Immature natural killer cell (primary cell): ENCODE data around the gene CD300LB. TPM values are rescaled to one million over a fixed set of nuclear protein-coding genes. Genes with fewer than 3 reads are reported as not detected.
A peak's percentile ranks its signal among the peaks of the same experiment; 100 is the strongest.
"Not testable (repeated sequence)": the region's sequence is repeated elsewhere in the genome, so short reads cannot be mapped to it uniquely, and the experiment has no call there.

Source experiments
- DNase-seq, 3 donors: peaks; one replicate each; pipeline ENCODE4 v3.0.0; 2022; ENCODE audit warnings: mixed read lengths in 1 of 3
- H3K27ac Mint-ChIP-seq, 6 donors: one replicate each; pipeline ENCODE4 v1.8.0; 2020; ENCODE audit warnings: mixed read lengths in 6 of 6, mild to moderate bottlenecking in 5 of 6, inconsistent platforms in 4 of 6, moderate library complexity in 3 of 6
- H3K27me3 Mint-ChIP-seq, 3 donors: one replicate each; pipeline ENCODE4 v1.8.0; 2020 to 2021; ENCODE audit warnings: low read depth in 3 of 3, mild to moderate bottlenecking in 3 of 3, mixed read lengths in 3 of 3, moderate library complexity in 3 of 3, inconsistent platforms in 1 of 3
- H3K36me3 Mint-ChIP-seq, 3 donors: one replicate each; pipeline ENCODE4 v1.8.0; 2020; ENCODE audit warnings: mixed read lengths in 3 of 3, inconsistent platforms in 2 of 3, mild to moderate bottlenecking in 2 of 3
- H3K4me1 Mint-ChIP-seq, 2 donors: one replicate each; pipeline ENCODE4 v1.8.0; 2020; ENCODE audit warnings: inconsistent platforms in 2 of 2, mild to moderate bottlenecking in 2 of 2, mixed read lengths in 2 of 2, moderate library complexity in 1 of 2
- H3K4me3 Mint-ChIP-seq, 5 donors: one replicate each; pipeline ENCODE4 v1.8.0; 2020; ENCODE audit warnings: mild to moderate bottlenecking in 5 of 5, mixed read lengths in 5 of 5, inconsistent platforms in 3 of 5, moderate library complexity in 3 of 5
- H3K9me3 Mint-ChIP-seq, 6 donors: one replicate each; pipeline ENCODE4 v1.8.0; 2020; ENCODE audit warnings: mild to moderate bottlenecking in 6 of 6, mixed read lengths in 6 of 6, inconsistent platforms in 4 of 6, moderate library complexity in 3 of 6
- polyA plus RNA-seq, 3 donors: library from polyadenylated mRNA; unstranded; fragments of 300-500 nt; fragmentation: Illumina TruSeq; gene quantifications; one replicate each; pipeline ENCODE4 v1.2.3, GENCODE V29; 2021

CD300LB gene
- polyA plus RNA-seq, 3 donors from 2014 or later: 4.2 to 6.3 (median 5.5) TPM

GRCh38 chr17:74563358-74563757 lies 32.1 kb upstream of the CD300LB start:
- Mint-ChIP-seq H3K9me3 (peaks cover 0 to 2% (median 0%) of the 10 kb centered on the region in 6 donors), H3K27me3 (peaks cover 0 to 18% (median 1%) of the 10 kb centered on the region in 3 donors), H3K4me1 (no peaks in the 10 kb centered on the region), H3K27ac (peak overlapping the region in 1 of 6 donors; percentile 81), H3K4me3 (no peak overlapping the region), H3K36me3 (no peaks in the 10 kb centered on the region)
- DNase-seq: no peak

GRCh38 chr17:74561586-74561985 lies 30.3 kb upstream of the CD300LB start:
- peaks cover 0 to 15% (median 1%) of the 10 kb centered on the region in 3 donors for H3K27me3 Mint-ChIP-seq
- H3K36me3 Mint-ChIP-seq: no peaks in the 10 kb centered on the region
- H3K9me3 Mint-ChIP-seq: no peaks in the 10 kb centered on the region
- no peak overlapping the region for H3K4me3 Mint-ChIP-seq
- H3K4me1 Mint-ChIP-seq: no peaks in the 10 kb centered on the region
- DNase-seq: no peak
- no peak overlapping the region for H3K27ac Mint-ChIP-seq

DNA sequence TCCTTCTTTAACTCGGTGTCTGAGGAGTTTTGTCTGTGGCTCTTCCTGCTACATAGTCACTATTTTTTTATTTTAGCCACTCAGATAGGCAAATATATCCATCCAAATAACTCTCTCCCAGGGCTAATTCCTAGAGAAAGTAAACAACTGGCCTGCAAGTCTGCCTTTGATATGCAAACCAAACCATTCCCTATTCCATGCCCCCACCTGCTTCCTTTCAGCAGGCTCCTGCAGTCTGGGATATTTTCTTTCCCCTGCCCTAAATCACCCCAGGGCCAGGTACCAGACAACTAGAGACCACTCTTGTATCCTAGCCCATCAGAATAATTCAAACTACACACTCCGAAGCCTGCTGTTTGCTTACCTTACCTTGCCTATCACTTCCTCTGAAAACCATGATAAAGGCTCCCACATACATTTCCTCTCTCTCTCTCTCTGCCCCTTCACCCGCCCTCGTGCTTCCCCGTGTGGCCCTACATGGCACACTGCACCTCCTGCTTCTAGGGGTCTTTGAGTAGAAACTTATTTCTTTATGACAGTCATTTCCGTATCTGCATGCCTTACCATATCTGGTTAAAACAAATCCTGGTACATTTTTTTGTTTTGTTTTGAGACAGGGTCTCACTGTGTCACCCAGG lies 27.7 kb upstream of the CD300LB start:
- H3K4me1 Mint-ChIP-seq: no peaks in the 10 kb centered on the region
- H3K27me3 Mint-ChIP-seq: peaks cover 0 to 14% (median 1%) of the 10 kb centered on the region in 3 donors
- H3K4me3 Mint-ChIP-seq: no peak overlapping the region
- no peak for DNase-seq
- H3K27ac Mint-ChIP-seq: no peak overlapping the region
- no peaks in the 10 kb centered on the region for H3K9me3 Mint-ChIP-seq
- H3K36me3 Mint-ChIP-seq: no peaks in the 10 kb centered on the region

GRCh38 chr17:74558402-74558801 lies 27.1 kb upstream of the CD300LB start:
- H3K27me3 Mint-ChIP-seq: peaks cover 0 to 14% (median 2%) of the 10 kb centered on the region in 3 donors
- H3K36me3 Mint-ChIP-seq, H3K9me3 Mint-ChIP-seq, H3K4me3 Mint-ChIP-seq, H3K4me1 Mint-ChIP-seq, DNase-seq, H3K27ac Mint-ChIP-seq: not testable (repeated sequence)

- no peaks in the 10 kb centered on the region for H3K9me3 Mint-ChIP-seq
- no peak overlapping the region for H3K27ac Mint-ChIP-seq
- H3K36me3 Mint-ChIP-seq: no peaks in the 10 kb centered on the region
- H3K4me1 Mint-ChIP-seq: no peaks in the 10 kb centered on the region
- H3K27me3 Mint-ChIP-seq: peaks cover 0 to 5% (median 4%) of the 10 kb centered on the region in 3 donors
- H3K4me3 Mint-ChIP-seq: no peak overlapping the region
- DNase-seq: no peak
Measured at GRCh38 chr17:74555427-74555940, 24.2 kb upstream of the CD300LB start.

DNA sequence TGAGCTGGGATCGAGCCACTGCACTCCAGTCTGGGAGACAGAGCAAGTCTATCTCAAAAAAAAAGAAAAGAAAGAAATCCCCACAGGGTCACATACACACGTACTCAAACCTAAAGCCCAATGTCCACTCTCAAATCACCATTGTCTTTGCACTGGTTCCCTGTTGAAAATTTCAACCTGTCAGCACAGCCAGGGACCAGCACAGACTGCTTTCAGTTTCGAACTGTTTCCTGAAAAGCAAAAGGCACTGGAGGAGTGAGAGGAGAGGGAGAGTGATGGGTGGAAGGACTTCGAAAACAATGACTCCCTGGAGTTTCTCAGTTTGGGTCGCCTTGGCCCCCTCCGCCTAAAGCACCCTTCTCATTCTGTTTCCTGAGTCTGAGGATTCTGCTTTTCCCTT lies 23.6 kb upstream of the CD300LB start:
- no peaks in the 10 kb centered on the region for H3K9me3 Mint-ChIP-seq
- H3K27ac Mint-ChIP-seq: no peak overlapping the region
- H3K4me1 Mint-ChIP-seq: no peaks in the 10 kb centered on the region
- peaks cover 0 to 5% (median 4%) of the 10 kb centered on the region in 3 donors for H3K27me3 Mint-ChIP-seq
- H3K4me3 Mint-ChIP-seq: no peak overlapping the region
- H3K36me3 Mint-ChIP-seq: no peaks in the 10 kb centered on the region
- no peak for DNase-seq

- no peak for DNase-seq
- peaks cover 0 to 5% (median 0%) of the 10 kb centered on the region in 3 donors for H3K27me3 Mint-ChIP-seq
- no peaks in the 10 kb centered on the region for H3K36me3 Mint-ChIP-seq
- no peak overlapping the region for H3K27ac Mint-ChIP-seq
- no peak overlapping the region for H3K4me3 Mint-ChIP-seq
- H3K4me1 Mint-ChIP-seq: peaks cover 5 to 13% of the 10 kb centered on the region in 2 donors
- no peaks in the 10 kb centered on the region for H3K9me3 Mint-ChIP-seq
Measured at GRCh38 chr17:74552037-74552436, 20.8 kb upstream of the CD300LB start.

- no peaks in the 10 kb centered on the region for H3K36me3 Mint-ChIP-seq
- H3K9me3 Mint-ChIP-seq: no peaks in the 10 kb centered on the region
- H3K27me3 Mint-ChIP-seq: peaks cover 0 to 7% (median 0%) of the 10 kb centered on the region in 3 donors
Measured at GRCh38 chr17:74550602-74551001, 19.3 kb upstream of the CD300LB start.

DNA sequence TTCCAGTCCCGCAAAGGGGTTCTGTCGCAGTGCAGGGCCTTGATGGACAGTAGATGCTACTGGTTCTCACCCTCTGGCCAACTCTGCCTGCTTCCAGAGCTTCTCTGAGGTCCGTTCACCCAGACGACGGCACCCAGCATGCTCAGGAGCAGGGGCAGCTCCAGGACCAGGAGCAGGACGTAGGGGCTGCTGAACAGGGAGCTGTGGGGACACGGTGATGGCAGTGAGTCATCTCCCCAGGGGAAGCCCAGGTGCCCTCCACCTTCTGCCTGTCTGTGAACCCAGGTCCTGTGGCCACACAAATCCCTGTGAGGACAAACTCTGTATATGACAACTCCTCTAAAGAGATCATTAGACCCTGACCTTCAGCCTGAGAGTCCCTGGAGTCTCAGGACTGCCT lies 18.1 kb upstream of the CD300LB start:
- no peak for DNase-seq
- Mint-ChIP-seq H3K27me3 (peaks cover 0 to 7% (median 0%) of the 10 kb centered on the region in 3 donors), H3K9me3 (no peaks in the 10 kb centered on the region), H3K27ac (no peak overlapping the region), H3K4me1 (peaks cover 28 to 40% of the 10 kb centered on the region in 2 donors), H3K4me3 (no peak overlapping the region), H3K36me3 (no peaks in the 10 kb centered on the region)

More at GRCh38 chr17:74550602-74551001, 19.3 kb upstream of the CD300LB start:
- no peak for DNase-seq
- Mint-ChIP-seq H3K4me3 (no peak overlapping the region), H3K4me1 (peaks cover 17 to 27% of the 10 kb centered on the region in 2 donors), H3K27ac (peak overlapping the region in 1 of 6 donors; percentile 50)

GRCh38 chr17:74547736-74548135 lies 16.5 kb upstream of the CD300LB start:
- no peaks in the 10 kb centered on the region for H3K36me3 Mint-ChIP-seq
- H3K9me3 Mint-ChIP-seq: no peaks in the 10 kb centered on the region
- peak overlapping the region in 4 of 6 donors; percentile 44 to 76 (median 73) for H3K27ac Mint-ChIP-seq
- peaks cover 0 to 4% (median 0%) of the 10 kb centered on the region in 3 donors for H3K27me3 Mint-ChIP-seq
- no peak overlapping the region for H3K4me3 Mint-ChIP-seq
- no peak for DNase-seq
- peaks cover 32 to 44% of the 10 kb centered on the region in 2 donors for H3K4me1 Mint-ChIP-seq

DNA sequence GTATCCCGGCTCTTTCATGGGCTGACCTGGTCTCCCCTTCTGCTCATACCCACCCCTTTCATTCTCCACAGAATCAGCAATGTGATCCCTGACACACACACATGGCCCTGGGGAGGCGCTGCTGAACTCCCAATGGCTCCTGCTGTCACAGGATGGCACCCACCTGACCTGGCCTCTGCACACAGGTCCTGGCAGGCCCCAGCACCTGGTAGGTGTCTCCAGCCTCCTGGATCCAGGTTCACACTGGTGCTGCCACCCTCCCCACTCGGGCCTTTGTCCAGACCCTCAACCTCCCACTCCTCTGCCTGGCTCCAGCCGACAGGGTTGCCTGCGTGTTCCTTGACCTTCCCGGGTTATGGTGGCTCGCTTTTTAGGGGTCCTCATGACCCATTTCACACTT lies 16.0 kb upstream of the CD300LB start:
- peaks cover 0 to 3% (median 0%) of the 10 kb centered on the region in 3 donors for H3K27me3 Mint-ChIP-seq
- peak overlapping the region in 5 of 6 donors; percentile 44 to 76 (median 71) for H3K27ac Mint-ChIP-seq
- H3K4me1 Mint-ChIP-seq: peaks cover 32 to 44% of the 10 kb centered on the region in 2 donors
- no peaks in the 10 kb centered on the region for H3K9me3 Mint-ChIP-seq
- no peak for DNase-seq
- no peak overlapping the region for H3K4me3 Mint-ChIP-seq
- H3K36me3 Mint-ChIP-seq: no peaks in the 10 kb centered on the region

GRCh38 chr17:74546586-74546985 lies 15.3 kb upstream of the CD300LB start:
- Mint-ChIP-seq H3K9me3 (no peaks in the 10 kb centered on the region), H3K4me3 (peak overlapping the region in 2 of 5 donors; percentile 51 to 74), H3K4me1 (peaks cover 32 to 44% of the 10 kb centered on the region in 2 donors), H3K27me3 (peaks cover 0 to 3% (median 0%) of the 10 kb centered on the region in 3 donors), H3K36me3 (no peaks in the 10 kb centered on the region), H3K27ac (peak overlapping the region in 5 of 6 donors; percentile 67 to 84 (median 73))
- DNase-seq: no peak

- DNase-seq: peak; percentile 36 to 44 (median 38)
- peak within 1 kb of the TSS; percentile 67 to 84 (median 73) for H3K27ac Mint-ChIP-seq
Measured at GRCh38 chr17:74545843-74546230, 14.6 kb upstream of the CD300LB start, which contains the start of gene CD300C. Gene CD300C, minus strand, starts transcription at chr17:74546115. Its CDS starts 333 bp downstream, at chr17:74545782.

More at GRCh38 chr17:74545843-74546230, 14.6 kb upstream of the CD300LB start, which contains the start of gene CD300C:
- H3K36me3 Mint-ChIP-seq: no peaks in the 10 kb centered on the region
- H3K9me3 Mint-ChIP-seq: no peaks in the 10 kb centered on the region
- H3K4me3 Mint-ChIP-seq: peak within 1 kb of the TSS; percentile 67 to 82 (median 74)
- peaks cover 0 to 3% (median 0%) of the 10 kb centered on the region in 3 donors for H3K27me3 Mint-ChIP-seq
- H3K4me1 Mint-ChIP-seq: peaks cover 32 to 44% of the 10 kb centered on the region in 2 donors
